GM10847 (cell line): ENCODE data around the gene IFI27L1.

ENCODE experiments used
- POLR2A ChIP-seq: IDR thresholded peaks from 2 replicates; pipeline ENCODE4 v1.6.1; 2011; ENCODE audit not compliant: insufficient read length; ENCODE audit errors: extremely low read depth

IFI27L1 gene

DNA sequence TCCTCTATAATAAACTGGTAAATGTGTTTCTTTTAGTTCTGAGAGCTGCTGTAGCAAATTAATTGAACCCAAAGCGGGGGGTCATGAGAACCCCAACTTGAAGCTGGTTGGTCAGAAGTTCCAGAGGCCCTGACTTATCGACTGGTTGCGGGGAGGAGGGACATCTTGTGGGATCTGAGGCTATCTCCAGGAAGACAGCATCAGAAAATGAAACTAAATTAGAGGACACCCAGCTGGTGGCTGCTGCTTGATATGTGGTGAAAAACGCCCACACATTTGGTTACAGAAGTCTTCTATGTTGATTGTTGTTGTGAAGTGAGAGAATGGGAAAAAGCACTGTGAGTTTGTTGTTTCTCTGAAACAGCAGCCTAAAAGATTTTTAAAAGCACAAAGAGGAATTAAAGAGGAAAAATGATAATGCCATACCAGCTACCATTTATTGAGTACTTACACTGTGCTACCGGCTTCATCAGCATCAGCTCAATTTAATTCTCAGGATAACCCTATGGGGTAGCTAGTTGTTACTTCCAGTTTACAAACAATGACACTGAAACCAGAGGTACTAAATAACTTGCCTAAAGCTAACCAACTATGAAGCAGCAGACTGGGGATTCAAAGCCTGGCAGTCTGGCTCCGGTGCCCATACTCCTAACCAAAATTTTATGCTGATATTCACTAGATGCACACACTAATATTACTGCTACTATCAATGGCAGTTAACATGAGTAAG is 24.4 kb upstream of the IFI27L1 start:
- no peak for TF ChIP-seq POLR2A

GRCh38 chr14:94058128-94058673 is 22.9 kb upstream of the IFI27L1 start:
- TF ChIP-seq POLR2A: no peak

- TF ChIP-seq POLR2A: no peak
These were observed 22.4 kb upstream of the IFI27L1 start for GRCh38 chr14:94058674-94059138.

DNA sequence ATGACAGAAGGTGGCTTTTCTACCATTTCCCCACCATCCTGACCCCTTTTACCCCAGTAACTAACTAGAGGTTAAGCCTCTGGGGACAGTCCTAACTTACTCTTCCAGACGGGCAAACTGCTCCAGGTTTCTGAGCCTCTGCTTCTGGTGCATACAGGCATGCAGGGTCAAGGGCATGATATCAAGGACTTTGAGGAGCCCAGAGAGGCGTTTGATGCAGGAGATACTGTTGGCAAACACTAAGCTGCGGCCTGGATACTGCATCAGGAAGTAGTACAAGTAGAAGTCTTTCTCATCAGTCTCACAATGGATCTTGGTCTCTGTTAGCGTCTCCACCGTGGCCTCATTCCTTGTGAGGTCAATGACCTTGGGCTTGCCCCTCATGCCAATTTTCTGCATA is 21.1 kb upstream of the IFI27L1 start:
- TF ChIP-seq POLR2A: no peak

DNA sequence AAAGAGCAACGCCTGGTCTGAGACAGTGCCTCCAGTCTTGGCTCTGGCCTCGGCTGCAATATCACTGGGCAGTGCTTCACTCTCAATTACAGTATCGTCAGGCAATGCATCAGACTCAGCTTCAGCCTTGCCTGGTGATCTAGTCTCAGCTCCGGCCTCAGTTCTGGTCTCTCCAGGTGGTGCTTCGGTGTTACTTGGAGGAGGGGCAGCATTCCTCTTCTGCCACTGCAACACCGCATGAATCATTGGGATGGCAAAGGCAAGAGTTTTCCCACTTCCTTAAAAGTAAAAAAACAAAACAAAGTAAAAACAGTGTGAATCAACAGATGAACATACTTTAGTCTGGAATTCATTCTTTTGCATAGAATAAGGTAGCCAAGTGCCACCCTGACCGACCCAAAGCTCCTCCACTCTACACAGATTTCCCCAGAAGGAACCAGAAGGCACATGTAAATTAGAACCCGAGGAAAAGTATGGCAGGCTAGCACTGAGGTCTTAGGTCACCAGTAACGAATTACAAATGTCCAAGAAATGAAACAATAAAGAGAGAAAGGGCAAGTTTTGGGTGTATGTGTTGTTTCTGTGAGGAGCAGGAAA is 18.7 kb upstream of the IFI27L1 start:
- TF ChIP-seq POLR2A: no peak

DNA sequence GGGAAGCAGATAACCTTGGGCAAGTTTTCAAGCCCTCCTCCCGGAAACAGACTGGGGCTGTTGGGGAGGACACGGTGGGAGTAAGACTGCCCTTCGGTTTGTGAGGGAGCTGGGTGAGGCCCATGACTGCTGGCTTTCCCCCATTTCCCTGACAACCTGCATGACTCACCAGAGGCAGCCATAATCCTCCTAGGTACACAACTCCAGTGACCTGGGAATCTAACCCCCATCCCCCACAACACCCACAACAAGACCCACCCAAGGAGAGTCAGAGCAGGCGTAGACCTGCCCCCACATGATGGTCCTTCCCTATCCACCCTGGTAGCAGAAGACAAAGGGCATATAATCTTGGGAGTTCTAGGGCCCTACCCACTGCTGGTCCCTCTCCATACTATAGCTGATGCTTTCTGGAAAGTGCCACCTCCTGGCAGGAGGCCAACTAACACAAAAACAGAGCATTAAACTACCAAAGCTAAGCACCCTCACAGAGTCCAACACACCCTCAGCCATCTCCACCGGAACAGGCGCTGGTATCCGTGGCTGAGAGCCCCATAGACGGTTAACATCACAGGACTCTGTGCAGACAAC is 14.9 kb upstream of the IFI27L1 start:
- no peak for TF ChIP-seq POLR2A

- no peak for TF ChIP-seq POLR2A
These were observed 6.6 kb upstream of the IFI27L1 start for GRCh38 chr14:94074534-94074933.

DNA sequence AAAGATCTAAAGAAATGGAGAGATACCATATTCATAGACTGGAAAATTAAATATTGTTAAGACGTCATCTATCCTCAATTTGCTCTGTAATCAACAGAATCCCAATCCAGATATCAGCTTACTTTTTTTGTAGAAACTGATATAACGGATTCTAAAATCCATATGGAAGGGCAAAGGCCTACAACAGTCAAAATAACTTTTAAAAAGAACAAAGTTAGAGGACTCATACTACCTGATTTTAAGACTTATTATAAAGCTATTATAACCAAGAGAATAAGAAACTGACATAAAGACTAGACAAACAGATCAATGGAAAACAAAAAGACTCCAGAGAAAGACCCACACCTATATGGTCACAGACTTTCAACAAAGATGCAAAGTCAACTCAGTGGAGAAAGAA is 6.1 kb upstream of the IFI27L1 start:
- no peak for TF ChIP-seq POLR2A

- no peak for TF ChIP-seq POLR2A
These were observed 3.8 kb upstream of the IFI27L1 start for GRCh38 chr14:94077111-94077821.

GRCh38 chr14:94077823-94078222 is 3.3 kb upstream of the IFI27L1 start:
- TF ChIP-seq POLR2A: no peak

DNA sequence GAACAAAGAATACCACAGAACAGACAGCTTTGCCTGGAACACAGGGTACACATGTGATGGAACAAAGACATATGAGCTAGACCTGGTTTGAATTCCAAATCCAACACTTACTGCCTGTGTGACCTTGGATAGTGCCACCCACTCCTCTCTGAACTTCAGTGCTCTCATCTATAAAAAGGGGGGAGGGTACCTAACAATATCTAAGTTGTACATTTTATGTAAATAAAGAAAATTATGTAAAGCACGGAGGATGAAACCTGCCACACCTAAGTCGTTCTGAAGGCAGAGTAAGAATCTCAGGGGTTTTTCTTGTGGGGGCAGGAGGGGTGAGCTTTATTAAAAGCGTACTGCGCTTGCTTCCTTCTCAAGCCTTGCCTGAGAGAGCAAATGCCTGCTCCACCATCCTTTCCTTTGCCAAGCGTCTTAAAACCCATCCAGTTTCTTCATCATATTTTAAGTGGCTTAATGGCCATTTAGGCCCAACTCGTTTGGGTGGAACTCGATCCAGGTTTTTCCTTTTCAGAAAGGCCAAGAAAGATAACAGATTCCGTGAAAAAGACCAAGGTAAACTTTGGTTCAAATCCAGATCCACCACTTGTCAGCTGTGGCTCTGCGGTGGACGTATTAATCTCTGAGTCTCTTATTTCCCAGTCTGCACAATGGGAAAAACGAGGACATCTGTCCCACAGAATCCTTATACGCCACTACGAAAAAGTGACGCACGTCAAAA is 1.1 kb upstream of the IFI27L1 start:
- no peak for TF ChIP-seq POLR2A

GRCh38 chr14:94081386-94081820 is 293 bp downstream of the IFI27L1 start:
- no peak for TF ChIP-seq POLR2A

DNA sequence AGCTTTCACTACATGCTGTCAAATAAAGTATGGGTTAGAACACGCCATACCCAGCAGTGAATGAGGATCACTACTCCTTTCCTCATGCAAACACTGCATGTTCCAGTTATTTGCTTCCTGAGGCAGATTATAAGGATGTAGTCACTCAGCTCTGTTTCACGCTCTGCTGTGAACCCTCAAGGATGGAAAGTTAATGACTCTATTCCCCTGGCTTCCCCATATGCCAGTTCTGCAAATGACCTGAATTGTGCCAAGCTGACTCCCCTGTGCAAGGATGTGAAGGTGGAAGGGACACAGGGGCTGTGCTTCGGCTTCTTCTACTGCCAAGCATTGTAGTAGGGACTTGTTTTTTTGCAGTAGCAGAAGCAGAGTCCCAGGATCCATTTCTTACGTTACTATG is 6.8 kb downstream of the IFI27L1 start:
- TF ChIP-seq POLR2A: no peak

- TF ChIP-seq POLR2A: no peak
These were observed 7.4 kb downstream of the IFI27L1 start for GRCh38 chr14:94088516-94088915.

DNA sequence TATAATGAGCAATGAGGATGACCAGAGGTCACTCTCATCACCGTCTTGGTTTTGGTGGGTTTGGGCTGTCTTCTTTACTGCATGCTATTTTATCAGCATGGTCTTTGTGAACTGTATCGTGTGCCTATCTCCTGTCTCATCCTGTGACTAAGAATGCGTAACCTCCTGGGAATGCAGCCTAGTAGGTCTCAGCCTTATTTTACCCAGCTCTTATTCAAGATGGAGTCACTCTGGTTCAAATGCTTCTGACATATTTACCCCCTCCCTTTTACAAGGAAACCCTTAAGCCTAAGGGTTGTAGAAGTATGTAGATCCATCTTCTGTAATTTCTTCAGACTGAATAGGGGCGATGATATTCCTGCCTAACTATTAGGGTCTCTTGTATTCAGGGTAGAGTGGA is 8.4 kb downstream of the IFI27L1 start:
- TF ChIP-seq POLR2A: no peak
